GM13977 (cell line): Measurements from ENCODE around the gene ASH1L.
A peak's percentile ranks its signal among the peaks of the same experiment; 100 is the strongest.
"Not testable (repeated sequence)": the region's sequence is repeated elsewhere in the genome, so short reads cannot be mapped to it uniquely, and the experiment has no call there.

Experiments
- DNase-seq: peaks from one replicate; pipeline ENCODE4 v3.0.0; 2012; ENCODE audit warnings: low spot score
- CTCF ChIP-seq: IDR thresholded peaks from 2 replicates; pipeline ENCODE4 v1.5.1; 2012; ENCODE audit warnings: mild to moderate bottlenecking, control low read depth; ENCODE audit not compliant: insufficient read depth; ENCODE audit errors: extremely low read depth, missing control alignments
- in situ Hi-C: fragments of 300-500 bp; cut with MboI; formaldehyde crosslinking; loops from one replicate; pipeline ENCODE4 v1.12.0; 2022; ENCODE audit warnings: low sequenced_read_pairs, low pct_unique_long_range_greater_than_20kb, mixed read lengths, inconsistent platforms; ENCODE audit not compliant: unreplicated experiment

The ASH1L gene

GRCh38 chr1:155598842-155599331 lies 36.3 kb upstream of the ASH1L start:
- no peak for DNase-seq
- no peak for TF ChIP-seq CTCF
- in situ Hi-C loops = loop anchor here (25.0 kb wide), 1 partner anchor 337 kb away; the partner anchor contains the start of genes CLK2, ENTREP3 and SCAMP3

- in situ Hi-C loops = loop anchor here (25.0 kb wide), 1 partner anchor 335 kb away; the partner anchor contains the start of genes CLK2, ENTREP3 and SCAMP3
- no peak for TF ChIP-seq CTCF
- no peak for DNase-seq
These were observed 34.3 kb upstream of the ASH1L start for GRCh38 chr1:155596864-155597263.

GRCh38 chr1:155595877-155596474 lies 33.4 kb upstream of the ASH1L start:
- in situ Hi-C loops = loop anchor here (25.0 kb wide), 1 partner anchor 334 kb away; the partner anchor contains the start of genes CLK2, ENTREP3 and SCAMP3

GRCh38 chr1:155591770-155592169 lies 29.2 kb upstream of the ASH1L start:
- in situ Hi-C loops = loop anchor here (25.0 kb wide), 1 partner anchor 329 kb away; the partner anchor contains the start of genes CLK2, ENTREP3 and SCAMP3
- DNase-seq = peak; percentile 58
- TF ChIP-seq CTCF = peak; percentile 58

More at GRCh38 chr1:155595877-155596474, 33.4 kb upstream of the ASH1L start:
- not testable (repeated sequence) for DNase-seq

GRCh38 chr1:155590516-155591247 lies 28.1 kb upstream of the ASH1L start:
- DNase-seq = not testable (repeated sequence)
- in situ Hi-C loops = loop anchor here (25.0 kb wide), 1 partner anchor 328 kb away; the partner anchor contains the start of genes CLK2, ENTREP3 and SCAMP3

- not testable (repeated sequence) for DNase-seq
- in situ Hi-C loops = loop anchor here (25.0 kb wide), 1 partner anchor 327 kb away; the partner anchor contains the start of genes CLK2, ENTREP3 and SCAMP3
These were observed 26.7 kb upstream of the ASH1L start for GRCh38 chr1:155589282-155589681.

- in situ Hi-C loops = loop anchor here (25.0 kb wide), 1 partner anchor 322 kb away; the partner anchor contains the start of genes CLK2, ENTREP3 and SCAMP3
- DNase-seq = not testable (repeated sequence)
These were observed 21.2 kb upstream of the ASH1L start for GRCh38 chr1:155583846-155584245.

- in situ Hi-C loops = loop anchor here (25.0 kb wide), 1 partner anchor 313 kb away; the partner anchor contains the start of genes CLK2, ENTREP3 and SCAMP3
- DNase-seq = not testable (repeated sequence)
These were observed 13.0 kb upstream of the ASH1L start for GRCh38 chr1:155575608-155576007.

- in situ Hi-C loops = no loop called here
- no peak for TF ChIP-seq CTCF
These were observed 11.5 kb upstream of the ASH1L start for GRCh38 chr1:155574077-155574476.

More at GRCh38 chr1:155574077-155574476, 11.5 kb upstream of the ASH1L start:
- DNase-seq = no peak
